Upper lobe of left lung (tissue), 6 donors: ENCODE results near the gene NEURL2. TPM values are rescaled to one million over a fixed set of nuclear protein-coding genes. Genes with fewer than 3 reads are reported as not detected.
"Not testable (repeated sequence)": the region's sequence is repeated elsewhere in the genome, so short reads cannot be mapped to it uniquely, and the experiment has no call there.

Experiments
- ATAC-seq, 2 donors: fragments of 200-7000 bp; cut with Tn5 transposase; one replicate each; pipeline ENCODE4 v1.9.1; 2022; ENCODE audit warnings: mild to moderate bottlenecking in 2 of 2, moderate library complexity in 2 of 2; ENCODE audit not compliant: low FRiP score in 2 of 2
- DNase-seq, 2 donors: peaks; one replicate each; pipeline ENCODE4 v3.0.0-alpha.2; 2019 to 2020
- H3K27ac ChIP-seq, 4 donors: fragments of 200-600 bp; sonication (generic); one replicate each; pipeline ENCODE4 v1.5.1; 2016 to 2019
- H3K27me3 ChIP-seq, 4 donors: fragments of 200-600 bp; sonication (generic); one replicate each; pipeline ENCODE4 v1.5.1; 2017 to 2019
- H3K36me3 ChIP-seq, 4 donors: fragments of 200-600 bp; sonication (generic); one replicate each; pipeline ENCODE4 v1.5.1; 2016 to 2019
- H3K4me1 ChIP-seq, 4 donors: fragments of 200-600 bp; sonication (generic); one replicate each; pipeline ENCODE4 v1.5.1; 2018 to 2019
- H3K4me3 ChIP-seq, 4 donors: fragments of 200-600 bp; sonication (generic); one replicate each; pipeline ENCODE4 v1.5.1; 2017 to 2019; ENCODE audit warnings: mild to moderate bottlenecking in 2 of 4, moderate library complexity in 1 of 4
- H3K9me3 ChIP-seq, 4 donors: fragments of 200-600 bp; sonication (generic); one replicate each; pipeline ENCODE4 v1.5.1; 2018 to 2019
- CTCF ChIP-seq, 6 experiments: fragments of 450-650 bp in 4 of 6; fragments of 200-600 bp in 2 of 6; sonication (generic) in 2 of 6; IDR thresholded peaks; one replicate each; pipeline ENCODE4 v1.5.1; 2016 to 2019; ENCODE audit warnings: antibody characterized with exemption in 6 of 6
- EP300 ChIP-seq, 4 donors: sonication (generic); formaldehyde crosslinking; IDR thresholded peaks; one replicate each; pipeline ENCODE4 v1.5.1; 2017; ENCODE audit warnings: antibody characterized with exemption in 4 of 4, control low read depth in 2 of 4
- POLR2A ChIP-seq, 4 donors: fragments of 450-650 bp; IDR thresholded peaks; one replicate each; pipeline ENCODE4 v1.5.1; 2016 to 2017; ENCODE audit warnings: antibody characterized with exemption in 4 of 4, mild to moderate bottlenecking in 2 of 4
- POLR2AphosphoS5 ChIP-seq, 2 donors: sonication (generic); formaldehyde crosslinking; IDR thresholded peaks; one replicate each; pipeline ENCODE4 v1.5.1; 2017; ENCODE audit warnings: antibody characterized with exemption in 2 of 2
- WGBS, 2 donors: methylation state at CpG; one replicate each; pipeline ENCODE4 v1.1.5; 2017 to 2018; 5-methylcytosine and 5-hydroxymethylcytosine counted together
- total RNA-seq, 6 donors: library from RNA; depleted of rRNA in 4 of 6; stranded (reverse); fragments of >200 nt in 4 of 6; gene quantifications; one replicate each; pipeline versions ENCODE4 v1.1.0 to v1.2.1, GENCODE V29; 2016 to 2021
- donor health status: DM: no; HTN: no; CAD: no; lungs with moderate emphysema.
- donor health status: DM: no; HTN: yes; CAD: no; lungs with severe emphysema.

The NEURL2 gene
- total RNA-seq, 6 donors from 2014 or later = 3.9 to 31.4 (median 5.5) TPM

- TF ChIP-seq POLR2A (IDR thresholded peaks at IDR 0.05) (no peak), POLR2AphosphoS5 (IDR thresholded peaks at IDR 0.05) (no peak), CTCF (IDR thresholded peaks at IDR 0.05) (no peak), EP300 (IDR thresholded peaks at IDR 0.05) (no peak)
- no peaks in the 10 kb centered on the region for H3K9me3 ChIP-seq
- no peak overlapping the region for H3K27ac ChIP-seq
- 82 to 84% methylated on average over 12 to 16 of the region's 16 CpGs for WGBS, 2 donors
- peaks cover 0 to 30% (median 3%) of the 10 kb centered on the region in 4 donors for H3K36me3 ChIP-seq
- H3K4me3 ChIP-seq = no peak overlapping the region
- H3K27me3 ChIP-seq = no peaks in the 10 kb centered on the region
- peaks cover 0 to 7% (median 2%) of the 10 kb centered on the region in 4 donors for H3K4me1 ChIP-seq
- no peak for DNase-seq
- no peak for ATAC-seq
These were observed 13.8 kb upstream of the NEURL2 start for GRCh38 chr20:45904583-45905504.

- no peak for ATAC-seq
- Histone ChIP-seq H3K27ac (no peak overlapping the region), H3K4me1 (no peaks in the 10 kb centered on the region), H3K27me3 (no peaks in the 10 kb centered on the region), H3K36me3 (peaks cover 5 to 55% (median 22%) of the 10 kb centered on the region in 4 donors), H3K4me3 (no peak overlapping the region), H3K9me3 (no peaks in the 10 kb centered on the region)
- DNase-seq = no peak
- TF ChIP-seq EP300 (IDR thresholded peaks at IDR 0.05) (no peak), POLR2AphosphoS5 (IDR thresholded peaks at IDR 0.05) (no peak), CTCF (IDR thresholded peaks at IDR 0.05) (no peak), POLR2A (IDR thresholded peaks at IDR 0.05) (no peak)
- WGBS, 2 donors = 92 to 97% methylated on average over 10 to 14 of the region's 14 CpGs
These were observed 11.2 kb upstream of the NEURL2 start for GRCh38 chr20:45902199-45902701.

- H3K9me3 ChIP-seq, H3K27ac ChIP-seq, ATAC-seq, H3K4me3 ChIP-seq, H3K27me3 ChIP-seq, DNase-seq, H3K4me1 ChIP-seq: not testable (repeated sequence)
- 92 to 95% methylated on average over 6 of the region's 6 CpGs for WGBS, 2 donors
- peaks cover 11 to 64% (median 31%) of the 10 kb centered on the region in 4 donors for H3K36me3 ChIP-seq
These were observed 10.3 kb upstream of the NEURL2 start for GRCh38 chr20:45901332-45901731.

GRCh38 chr20:45899046-45899835 is 8.2 kb upstream of the NEURL2 start:
- Histone ChIP-seq H3K4me1 (no peaks in the 10 kb centered on the region), H3K27me3 (no peaks in the 10 kb centered on the region), H3K36me3 (peaks cover 17 to 71% (median 52%) of the 10 kb centered on the region in 4 donors), H3K9me3 (no peaks in the 10 kb centered on the region), H3K4me3 (no peak overlapping the region), H3K27ac (no peak overlapping the region)
- TF ChIP-seq CTCF (IDR thresholded peaks at IDR 0.05) (no peak), POLR2A (IDR thresholded peaks at IDR 0.05) (peak in 1 of 4 donors; percentile 6), EP300 (IDR thresholded peaks at IDR 0.05) (no peak), POLR2AphosphoS5 (IDR thresholded peaks at IDR 0.05) (no peak)
- DNase-seq = no peak
- no peak for ATAC-seq
- 83 to 96% methylated on average over 8 to 13 of the region's 13 CpGs for WGBS, 2 donors

GRCh38 chr20:45898285-45898684 is 7.3 kb upstream of the NEURL2 start:
- no peak overlapping the region for H3K4me3 ChIP-seq
- 83 to 85% methylated on average over 8 to 12 of the region's 12 CpGs for WGBS, 2 donors
- H3K9me3 ChIP-seq = no peaks in the 10 kb centered on the region
- no peak for TF ChIP-seq EP300 (IDR thresholded peaks at IDR 0.05)
- no peak for TF ChIP-seq POLR2A (IDR thresholded peaks at IDR 0.05)
- TF ChIP-seq POLR2AphosphoS5 (IDR thresholded peaks at IDR 0.05) = no peak
- TF ChIP-seq CTCF (IDR thresholded peaks at IDR 0.05) = no peak
- ATAC-seq (no peak), DNase-seq (no peak)
- H3K27me3 ChIP-seq = no peaks in the 10 kb centered on the region
- peaks cover 0 to 3% (median under 1%) of the 10 kb centered on the region in 4 donors for H3K4me1 ChIP-seq
- H3K36me3 ChIP-seq = peaks cover 22 to 79% (median 59%) of the 10 kb centered on the region in 4 donors
- H3K27ac ChIP-seq = no peak overlapping the region
